PFSK-1 (cell line): Measurements from ENCODE around the gene VAMP7.

Experiments
- FOXP2 ChIP-seq: optimal IDR thresholded peaks from 2 replicates; pipeline ENCODE3; 2011; ENCODE audit warnings: borderline replicate concordance, control low read depth, inconsistent platforms; ENCODE audit not compliant: insufficient read depth; ENCODE audit errors: extremely low read length, extremely low read depth
- POLR2AphosphoS5 ChIP-seq: IDR thresholded peaks from 2 replicates; pipeline ENCODE4 v1.6.1; 2012; ENCODE audit warnings: low read depth, mild to moderate bottlenecking, control low read depth, low read length, moderate library complexity
- REST ChIP-seq, 2 experiments: IDR thresholded peaks; 2 replicates each; pipeline versions ENCODE4 v1.6.1 to v1.8.0; 2011 to 2012; ENCODE audit warnings: low read depth in 2 of 2, low read length in 2 of 2, control low read depth in 1 of 2, inconsistent platforms in 1 of 2, mild to moderate bottlenecking in 1 of 2, moderate library complexity in 1 of 2; ENCODE audit not compliant: insufficient read depth in 1 of 2
- SIN3A ChIP-seq: IDR thresholded peaks from 2 replicates; pipeline ENCODE4 v1.6.1; 2012; ENCODE audit warnings: mild to moderate bottlenecking, low read length, moderate library complexity, borderline replicate concordance; ENCODE audit not compliant: insufficient read depth
- TAF1 ChIP-seq: IDR thresholded peaks from 2 replicates; pipeline ENCODE4 v1.6.1; 2012; ENCODE audit warnings: low read length, control low read depth, borderline replicate concordance; ENCODE audit not compliant: insufficient read depth

The VAMP7 gene

GRCh38 chrX:155876704-155877103 lies 4.4 kb upstream of the VAMP7 start:
- TF ChIP-seq REST (IDR thresholded peaks at IDR 0.05; ENCODE audit: insufficient read depth in 1 of 2, low read depth in 2 of 2, low read length in 2 of 2) = no peak
- no peak for TF ChIP-seq TAF1
- TF ChIP-seq POLR2AphosphoS5 = no peak
- TF ChIP-seq SIN3A = no peak

GRCh38 chrX:155877288-155877687 lies 3.9 kb upstream of the VAMP7 start:
- TF ChIP-seq TAF1 (no peak), REST (IDR thresholded peaks at IDR 0.05; ENCODE audit: insufficient read depth in 1 of 2, low read depth in 2 of 2, low read length in 2 of 2) (no peak), FOXP2 (no peak), SIN3A (no peak), POLR2AphosphoS5 (no peak)

- TF ChIP-seq TAF1 (no peak), REST (IDR thresholded peaks at IDR 0.05; ENCODE audit: insufficient read depth in 1 of 2, low read depth in 2 of 2, low read length in 2 of 2) (no peak), POLR2AphosphoS5 (no peak), SIN3A (no peak), FOXP2 (no peak)
Observed at GRCh38 chrX:155880586-155881157, 473 bp upstream of the VAMP7 start.

GRCh38 chrX:155886409-155886808 lies 5.3 kb downstream of the VAMP7 start:
- no peak for TF ChIP-seq TAF1
- TF ChIP-seq SIN3A = no peak
- no peak for TF ChIP-seq FOXP2
- no peak for TF ChIP-seq POLR2AphosphoS5
- no peak for TF ChIP-seq REST (IDR thresholded peaks at IDR 0.05; ENCODE audit: insufficient read depth in 1 of 2, low read depth in 2 of 2, low read length in 2 of 2)

- TF ChIP-seq TAF1 (no peak), SIN3A (no peak), FOXP2 (no peak), REST (IDR thresholded peaks at IDR 0.05; ENCODE audit: insufficient read depth in 1 of 2, low read depth in 2 of 2, low read length in 2 of 2) (no peak), POLR2AphosphoS5 (no peak)
Observed at GRCh38 chrX:155888139-155888538, 7.0 kb downstream of the VAMP7 start.
